ENCODE data around the gene DOK5. TPM values are rescaled to one million over a fixed set of nuclear protein-coding genes. Genes with fewer than 3 reads are reported as not detected.

The DOK5 gene
- total and polyA plus RNA-seq, 4 donors: 19.1 to 45.7 (median 32.7) TPM

GRCh38 chr20:54524849-54525248, 49.5 kb downstream of the DOK5 start:
- Histone ChIP-seq H3K4me3 (ENCODE audit: low read depth, low read length) (no peak overlapping the region), H3K36me3 (ENCODE audit: control insufficient read depth, insufficient read depth, low read length) (no peaks in the 10 kb centered on the region), H3K4me1 (ENCODE audit: control insufficient read depth, insufficient read depth, low read length) (peaks cover 6% of the 10 kb centered on the region), H3K27me3 (ENCODE audit: control insufficient read depth, insufficient read depth, low read length) (no peaks in the 10 kb centered on the region), H3K27ac (ENCODE audit: low read depth, low read length) (no peak overlapping the region), H3K9me3 (ENCODE audit: control insufficient read depth, insufficient read depth, low read length) (no peaks in the 10 kb centered on the region)
- WGBS (ENCODE audit: insufficient coverage): no CpG with 5 or more reads among the region's 3 CpGs
- DNase-seq (ENCODE audit: low read depth in 4 of 6, low spot score in 6 of 6): no peak

DNA sequence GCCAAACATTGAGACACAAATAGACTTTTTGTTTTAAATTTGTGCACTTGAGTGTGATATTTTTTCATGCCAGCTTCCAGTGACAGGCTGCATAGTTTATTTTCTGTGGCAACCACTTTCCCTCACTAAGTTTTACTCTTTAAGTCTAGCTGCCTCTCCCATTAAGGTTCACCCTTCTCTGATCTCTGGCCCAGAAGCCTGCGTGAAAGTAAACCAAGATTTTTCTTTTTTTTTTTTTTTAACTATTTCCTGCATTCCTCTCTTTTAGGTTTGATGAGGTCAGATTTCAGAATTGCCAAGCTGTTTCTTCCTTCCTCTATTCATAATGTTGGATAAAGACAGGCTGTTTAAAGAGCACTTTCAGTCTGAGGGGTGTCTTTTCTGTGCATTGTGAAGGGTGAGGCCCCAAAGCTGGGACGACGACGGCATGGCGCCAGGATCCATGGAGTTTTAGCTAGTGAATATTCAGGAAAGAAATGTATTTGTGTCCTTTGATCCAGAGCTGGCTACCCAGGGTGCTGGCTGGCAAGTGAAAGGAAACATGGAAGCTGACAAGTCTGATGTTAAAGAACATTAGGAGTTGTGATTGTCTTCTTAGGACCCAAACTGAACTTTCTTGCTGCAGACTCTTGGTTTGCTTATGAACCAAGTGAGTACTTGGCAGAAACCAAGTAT, 50.7 kb downstream of the DOK5 start:
- peak in 5 of 6 donors; percentile 27 to 86 (median 51) for DNase-seq (ENCODE audit: low read depth in 4 of 6, low spot score in 6 of 6)
- H3K4me3 ChIP-seq (ENCODE audit: low read depth, low read length): no peak overlapping the region

GRCh38 chr20:54526801-54527200, 51.4 kb downstream of the DOK5 start:
- Histone ChIP-seq H3K9me3 (ENCODE audit: control insufficient read depth, insufficient read depth, low read length) (no peaks in the 10 kb centered on the region), H3K4me1 (ENCODE audit: control insufficient read depth, insufficient read depth, low read length) (peaks cover 6% of the 10 kb centered on the region), H3K27me3 (ENCODE audit: control insufficient read depth, insufficient read depth, low read length) (no peaks in the 10 kb centered on the region), H3K4me3 (ENCODE audit: low read depth, low read length) (no peak overlapping the region), H3K27ac (ENCODE audit: low read depth, low read length) (no peak overlapping the region), H3K36me3 (ENCODE audit: control insufficient read depth, insufficient read depth, low read length) (no peaks in the 10 kb centered on the region)
- no CpG with 5 or more reads among the region's 1 CpG for WGBS (ENCODE audit: insufficient coverage)
- no peak for DNase-seq (ENCODE audit: low read depth in 4 of 6, low spot score in 6 of 6)

More for the DNA sequence above, 50.7 kb downstream of the DOK5 start:
- peaks cover 6% of the 10 kb centered on the region for H3K4me1 ChIP-seq (ENCODE audit: control insufficient read depth, insufficient read depth, low read length)
- H3K27me3 ChIP-seq (ENCODE audit: control insufficient read depth, insufficient read depth, low read length): no peaks in the 10 kb centered on the region
- 16% methylated on average over 4 of the region's 5 CpGs for WGBS (ENCODE audit: insufficient coverage)
- H3K27ac ChIP-seq (ENCODE audit: low read depth, low read length): peak overlapping the region; percentile 59
- H3K9me3 ChIP-seq (ENCODE audit: control insufficient read depth, insufficient read depth, low read length): no peaks in the 10 kb centered on the region
- no peaks in the 10 kb centered on the region for H3K36me3 ChIP-seq (ENCODE audit: control insufficient read depth, insufficient read depth, low read length)

- H3K9me3 ChIP-seq (ENCODE audit: control insufficient read depth, insufficient read depth, low read length): no peaks in the 10 kb centered on the region
- 49% methylated on average over 2 of the region's 3 CpGs for WGBS (ENCODE audit: insufficient coverage)
- no peaks in the 10 kb centered on the region for H3K27me3 ChIP-seq (ENCODE audit: control insufficient read depth, insufficient read depth, low read length)
- no peak for DNase-seq (ENCODE audit: low read depth in 4 of 6, low spot score in 6 of 6)
- H3K36me3 ChIP-seq (ENCODE audit: control insufficient read depth, insufficient read depth, low read length): no peaks in the 10 kb centered on the region
- H3K4me1 ChIP-seq (ENCODE audit: control insufficient read depth, insufficient read depth, low read length): no peaks in the 10 kb centered on the region
- no peak overlapping the region for H3K27ac ChIP-seq (ENCODE audit: low read depth, low read length)
- H3K4me3 ChIP-seq (ENCODE audit: low read depth, low read length): no peak overlapping the region
Observed at GRCh38 chr20:54532573-54532972, 57.2 kb downstream of the DOK5 start.

DNA sequence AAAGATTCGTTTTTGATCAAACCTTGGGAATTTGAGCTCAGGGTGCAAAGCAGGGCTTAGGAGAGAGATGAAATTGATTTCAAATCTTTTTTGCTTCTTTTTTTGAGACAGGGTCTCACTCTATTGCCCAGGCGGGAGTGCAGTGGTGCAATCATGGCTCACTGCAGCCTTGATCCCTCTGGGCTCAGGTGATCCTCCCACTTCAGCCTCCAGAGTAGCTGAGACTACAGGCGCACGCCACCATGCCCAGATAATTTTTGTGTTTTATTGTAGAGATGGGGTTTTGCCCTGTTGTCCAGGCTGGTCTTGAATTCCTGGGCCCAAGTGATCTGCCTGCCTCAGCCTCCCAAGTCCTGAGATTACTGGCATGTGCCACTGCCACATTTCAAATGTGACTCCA, 58.7 kb downstream of the DOK5 start:
- Histone ChIP-seq H3K4me1 (ENCODE audit: control insufficient read depth, insufficient read depth, low read length) (no peaks in the 10 kb centered on the region), H3K9me3 (ENCODE audit: control insufficient read depth, insufficient read depth, low read length) (peaks cover 6% of the 10 kb centered on the region), H3K4me3 (ENCODE audit: low read depth, low read length) (no peak overlapping the region), H3K27ac (ENCODE audit: low read depth, low read length) (no peak overlapping the region), H3K27me3 (ENCODE audit: control insufficient read depth, insufficient read depth, low read length) (no peaks in the 10 kb centered on the region), H3K36me3 (ENCODE audit: control insufficient read depth, insufficient read depth, low read length) (no peaks in the 10 kb centered on the region)
- no peak for DNase-seq (ENCODE audit: low read depth in 4 of 6, low spot score in 6 of 6)
- 100% methylated on average over 4 of the region's 4 CpGs for whole genome bisulfite sequencing (ENCODE audit: insufficient coverage)

- H3K36me3 ChIP-seq (ENCODE audit: control insufficient read depth, insufficient read depth, low read length): no peaks in the 10 kb centered on the region
- H3K27me3 ChIP-seq (ENCODE audit: control insufficient read depth, insufficient read depth, low read length): no peaks in the 10 kb centered on the region
- no peak for DNase-seq (ENCODE audit: low read depth in 4 of 6, low spot score in 6 of 6)
Observed at GRCh38 chr20:54535033-54535432, 59.6 kb downstream of the DOK5 start.

GRCh38 chr20:54535746-54536145, 60.4 kb downstream of the DOK5 start:
- no peak for DNase-seq (ENCODE audit: low read depth in 4 of 6, low spot score in 6 of 6)
- Histone ChIP-seq H3K4me1 (ENCODE audit: control insufficient read depth, insufficient read depth, low read length) (no peaks in the 10 kb centered on the region), H3K4me3 (ENCODE audit: low read depth, low read length) (no peak overlapping the region), H3K9me3 (ENCODE audit: control insufficient read depth, insufficient read depth, low read length) (peaks cover 6% of the 10 kb centered on the region), H3K27me3 (ENCODE audit: control insufficient read depth, insufficient read depth, low read length) (no peaks in the 10 kb centered on the region), H3K27ac (ENCODE audit: low read depth, low read length) (no peak overlapping the region), H3K36me3 (ENCODE audit: control insufficient read depth, insufficient read depth, low read length) (no peaks in the 10 kb centered on the region)

More at GRCh38 chr20:54535033-54535432, 59.6 kb downstream of the DOK5 start:
- 100% methylated on average over 1 of the region's 2 CpGs for WGBS (ENCODE audit: insufficient coverage)
- Histone ChIP-seq H3K4me1 (ENCODE audit: control insufficient read depth, insufficient read depth, low read length) (no peaks in the 10 kb centered on the region), H3K9me3 (ENCODE audit: control insufficient read depth, insufficient read depth, low read length) (peaks cover 6% of the 10 kb centered on the region), H3K27ac (ENCODE audit: low read depth, low read length) (no peak overlapping the region), H3K4me3 (ENCODE audit: low read depth, low read length) (no peak overlapping the region)

DNA sequence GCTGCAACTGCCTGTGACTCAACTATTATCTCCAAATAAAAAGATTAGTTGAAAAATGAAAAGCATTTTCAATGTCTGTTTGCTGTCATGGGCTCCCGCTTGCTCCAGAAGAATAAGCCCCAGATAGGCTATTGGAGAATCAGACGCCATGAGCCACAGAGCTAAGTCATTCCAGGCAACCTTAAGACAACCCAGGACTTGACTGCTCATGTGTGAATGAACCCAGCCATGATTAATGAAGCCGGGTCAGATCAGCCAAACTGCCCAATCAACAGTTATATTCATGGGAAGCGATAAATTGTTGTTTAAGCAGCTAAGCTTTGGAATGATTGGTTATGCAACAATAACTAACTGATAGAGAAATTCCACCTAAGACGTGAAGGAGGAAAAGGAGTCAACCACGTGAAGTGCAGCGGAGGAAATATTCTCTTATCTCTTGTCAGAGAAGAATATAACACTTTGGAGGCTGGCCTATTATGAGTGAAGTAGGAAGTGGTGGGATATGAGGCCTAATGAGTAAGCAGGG, 64.2 kb downstream of the DOK5 start:
- Histone ChIP-seq H3K4me1 (ENCODE audit: control insufficient read depth, insufficient read depth, low read length) (no peaks in the 10 kb centered on the region), H3K9me3 (ENCODE audit: control insufficient read depth, insufficient read depth, low read length) (peaks cover 6% of the 10 kb centered on the region), H3K27me3 (ENCODE audit: control insufficient read depth, insufficient read depth, low read length) (no peaks in the 10 kb centered on the region), H3K4me3 (ENCODE audit: low read depth, low read length) (no peak overlapping the region), H3K27ac (ENCODE audit: low read depth, low read length) (no peak overlapping the region), H3K36me3 (ENCODE audit: control insufficient read depth, insufficient read depth, low read length) (no peaks in the 10 kb centered on the region)
- WGBS (ENCODE audit: insufficient coverage): 100% methylated on average over 2 of the region's 7 CpGs
- DNase-seq (ENCODE audit: low read depth in 4 of 6, low spot score in 6 of 6): no peak

- H3K9me3 ChIP-seq (ENCODE audit: control insufficient read depth, insufficient read depth, low read length): peaks cover under 1% of the 10 kb centered on the region
- H3K27ac ChIP-seq (ENCODE audit: low read depth, low read length): no peak overlapping the region
- H3K4me3 ChIP-seq (ENCODE audit: low read depth, low read length): no peak overlapping the region
- no peak for DNase-seq (ENCODE audit: low read depth in 4 of 6, low spot score in 6 of 6)
- H3K4me1 ChIP-seq (ENCODE audit: control insufficient read depth, insufficient read depth, low read length): no peaks in the 10 kb centered on the region
- no CpG with 5 or more reads among the region's 2 CpGs for WGBS (ENCODE audit: insufficient coverage)
- H3K36me3 ChIP-seq (ENCODE audit: control insufficient read depth, insufficient read depth, low read length): no peaks in the 10 kb centered on the region
- H3K27me3 ChIP-seq (ENCODE audit: control insufficient read depth, insufficient read depth, low read length): no peaks in the 10 kb centered on the region
Observed at GRCh38 chr20:54543369-54543768, 68.0 kb downstream of the DOK5 start.

DNA sequence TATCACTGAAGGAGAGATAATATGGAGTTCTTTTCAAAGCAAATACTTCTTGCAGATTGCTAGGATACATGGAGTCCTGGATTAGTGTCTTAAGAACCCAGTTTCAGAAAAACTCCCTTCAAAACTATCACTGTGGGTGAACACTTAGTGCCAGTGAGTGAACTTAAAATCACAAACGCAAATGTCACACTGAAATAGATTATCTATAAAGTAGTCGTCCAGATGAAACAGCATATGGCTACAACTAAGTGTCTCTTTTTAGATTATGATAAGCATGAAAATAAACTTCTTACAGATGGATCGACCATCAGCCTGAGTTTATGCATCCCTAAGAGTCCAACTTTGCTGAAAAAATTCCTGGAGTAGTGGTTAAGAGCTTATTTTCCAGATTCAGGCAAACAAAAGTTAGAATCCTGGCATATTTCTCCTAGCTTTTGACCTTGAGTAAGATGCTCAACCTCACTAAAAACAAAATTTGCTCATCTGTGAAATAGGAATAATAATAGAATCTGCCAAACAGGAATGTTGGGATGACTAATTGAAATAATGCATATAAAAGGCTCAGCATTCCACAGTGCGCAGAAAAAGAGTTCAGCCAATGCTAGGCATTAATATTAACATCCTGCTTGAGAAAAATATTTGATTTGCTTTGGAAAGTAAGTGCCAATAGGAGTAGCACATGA, 70.4 kb downstream of the DOK5 start:
- H3K9me3 ChIP-seq (ENCODE audit: control insufficient read depth, insufficient read depth, low read length): no peaks in the 10 kb centered on the region

More for the DNA sequence above, 70.4 kb downstream of the DOK5 start:
- Histone ChIP-seq H3K36me3 (ENCODE audit: control insufficient read depth, insufficient read depth, low read length) (no peaks in the 10 kb centered on the region), H3K4me1 (ENCODE audit: control insufficient read depth, insufficient read depth, low read length) (no peaks in the 10 kb centered on the region), H3K27ac (ENCODE audit: low read depth, low read length) (no peak overlapping the region), H3K27me3 (ENCODE audit: control insufficient read depth, insufficient read depth, low read length) (no peaks in the 10 kb centered on the region), H3K4me3 (ENCODE audit: low read depth, low read length) (no peak overlapping the region)
- WGBS (ENCODE audit: insufficient coverage): 86% methylated on average over 1 of the region's 4 CpGs
- peak in 1 of 6 donors; percentile 81 for DNase-seq (ENCODE audit: low read depth in 4 of 6, low spot score in 6 of 6)

Data from spinal cord (tissue), 10 donors.